CD14-positive monocyte (primary cell): ENCODE measurements around the gene AMELX. TPM values are rescaled to one million over a fixed set of nuclear protein-coding genes. Genes with fewer than 3 reads are reported as not detected.

ENCODE experiments used
- DNase-seq, 3 donors: peaks; one replicate each; pipeline ENCODE4 v3.0.0-alpha.2; 2011 to 2022
- H2AFZ ChIP-seq: 2 replicates; pipeline ENCODE4 v1.6.0; 2012; ENCODE audit warnings: mild to moderate bottlenecking, low read depth, low read length, inconsistent platforms; ENCODE audit not compliant: insufficient read depth, poor library complexity, severe bottlenecking
- H3K27ac ChIP-seq, 2 donors: 1 replicate in 1 of 2; 2 replicates in 1 of 2; pipeline ENCODE4 v1.5.1; 2012 to 2013; ENCODE audit warnings: low read length in 2 of 2, control low read depth in 1 of 2, inconsistent platforms in 1 of 2, low read depth in 1 of 2, mild to moderate bottlenecking in 1 of 2
- H3K27me3 ChIP-seq, 2 donors: one replicate each; pipeline versions ENCODE4 v1.6.0 to v1.6.1; 2011 to 2013; ENCODE audit warnings: low read length in 2 of 2; ENCODE audit not compliant: control insufficient read depth in 2 of 2, insufficient read depth in 2 of 2
- H3K36me3 ChIP-seq, 2 donors: replicated peaks in 1 of 2; 1 replicate in 1 of 2; 2 replicates in 1 of 2; pipeline versions ENCODE4 v1.5.1 to v1.6.1; 2012 to 2013; ENCODE audit warnings: low read length in 2 of 2, control low read depth in 1 of 2, inconsistent platforms in 1 of 2, mild to moderate bottlenecking in 1 of 2; ENCODE audit not compliant: insufficient read depth in 2 of 2, control insufficient read depth in 1 of 2
- H3K4me1 ChIP-seq, 2 donors: 1 replicate in 1 of 2; 2 replicates in 1 of 2; pipeline versions ENCODE4 v1.5.1 to v1.6.1; 2012 to 2013; ENCODE audit warnings: low read length in 2 of 2, control low read depth in 1 of 2, inconsistent platforms in 1 of 2, mild to moderate bottlenecking in 1 of 2, moderate library complexity in 1 of 2; ENCODE audit not compliant: insufficient read depth in 2 of 2, control insufficient read depth in 1 of 2
- H3K4me2 ChIP-seq: replicated peaks from 2 replicates; pipeline ENCODE3; 2012; ENCODE audit warnings: low read length, moderate library complexity, mild to moderate bottlenecking; ENCODE audit not compliant: poor library complexity, severe bottlenecking; ENCODE audit errors: extremely low read depth
- H3K4me3 ChIP-seq, 3 experiments: fragments of 200-600 bp in 1 of 3; sonication (generic) in 1 of 3; replicated peaks in 1 of 3; 1 replicate in 2 of 3; 2 replicates in 1 of 3; pipeline ENCODE4 v1.5.1; 2011 to 2013; ENCODE audit warnings: low read length in 3 of 3, mild to moderate bottlenecking in 3 of 3, control low read depth in 2 of 3, low read depth in 2 of 3, inconsistent platforms in 1 of 3, moderate library complexity in 1 of 3
- H3K79me2 ChIP-seq: 2 replicates; pipeline ENCODE4 v1.6.0; 2012; ENCODE audit warnings: mild to moderate bottlenecking, control low read depth, inconsistent platforms, low read length, moderate library complexity; ENCODE audit not compliant: insufficient read depth
- H3K9ac ChIP-seq: 2 replicates; pipeline ENCODE4 v1.6.0; 2017; ENCODE audit warnings: low read length, mild to moderate bottlenecking; ENCODE audit not compliant: insufficient read depth, poor library complexity, severe bottlenecking
- H3K9me3 ChIP-seq, 2 donors: replicated peaks in 1 of 2; 1 replicate in 1 of 2; 2 replicates in 1 of 2; pipeline versions ENCODE4 v1.5.1 to v1.6.1; 2012 to 2013; ENCODE audit warnings: low read length in 2 of 2, control low read depth in 1 of 2; ENCODE audit not compliant: control insufficient read depth in 1 of 2, insufficient read depth in 1 of 2
- H4K20me1 ChIP-seq: 2 replicates; pipeline ENCODE4 v1.6.0; 2012; ENCODE audit warnings: mild to moderate bottlenecking, low read length, control low read depth, moderate library complexity; ENCODE audit not compliant: insufficient read depth
- H3K27ac Mint-ChIP-seq, 7 donors: one replicate each; pipeline ENCODE4 v1.8.0; 2020; ENCODE audit warnings: mild to moderate bottlenecking in 7 of 7, mixed read lengths in 7 of 7, moderate library complexity in 6 of 7, inconsistent platforms in 2 of 7
- H3K27me3 Mint-ChIP-seq, 3 donors: one replicate each; pipeline ENCODE4 v1.8.0; 2021 to 2022; ENCODE audit warnings: low read depth in 3 of 3, mild to moderate bottlenecking in 3 of 3, mixed read lengths in 3 of 3, moderate library complexity in 3 of 3, inconsistent platforms in 1 of 3
- H3K36me3 Mint-ChIP-seq, 2 donors: one replicate each; pipeline ENCODE4 v1.8.0; 2020; ENCODE audit warnings: mixed read lengths in 2 of 2, inconsistent platforms in 1 of 2, mild to moderate bottlenecking in 1 of 2
- H3K4me1 Mint-ChIP-seq: one replicate; pipeline ENCODE4 v1.8.0; 2020; ENCODE audit warnings: mild to moderate bottlenecking, mixed read lengths
- H3K4me3 Mint-ChIP-seq, 2 donors: one replicate each; pipeline ENCODE4 v1.8.0; 2020; ENCODE audit warnings: mild to moderate bottlenecking in 2 of 2, mixed read lengths in 2 of 2, moderate library complexity in 1 of 2
- H3K9me3 Mint-ChIP-seq, 7 donors: one replicate each; pipeline ENCODE4 v1.8.0; 2020 to 2022; ENCODE audit warnings: mixed read lengths in 7 of 7, mild to moderate bottlenecking in 6 of 7, moderate library complexity in 6 of 7, inconsistent platforms in 2 of 7
- WGBS: methylation state at CpG from one replicate; pipeline ENCODE4 v1.1.5; 2013; ENCODE audit warnings: missing lambda C conversion rate; ENCODE audit not compliant: insufficient coverage; 5-methylcytosine and 5-hydroxymethylcytosine counted together
- intact Hi-C, 2 donors: fragments of 100-400 bp; cut with micrococcal nuclease; formaldehyde crosslinking; loops; one replicate each; pipeline versions ENCODE4 v1.15.0 to v1.15.1; 2023
- polyA plus RNA-seq, 3 donors: library from polyadenylated mRNA; depleted of rRNA in 1 of 3; unstranded in 2 of 3; stranded (reverse) in 1 of 3; fragments of 300-500 nt in 2 of 3; fragments of >200 nt in 1 of 3; fragmentation: Illumina TruSeq in 2 of 3; gene quantifications; 1 replicate in 2 of 3; 2 replicates in 1 of 3; pipeline ENCODE4 v1.2.3, GENCODE V29; 2012 to 2021
- TF ChIP-seq, protein P1 (sequence below): fragments of 200-600 bp; IDR thresholded peaks from one replicate; pipeline ENCODE4 v1.8.0; 2022; ENCODE audit warnings: antibody characterized with exemption, mild to moderate bottlenecking

AMELX gene
- polyA plus RNA-seq, 3 donors, result not detected

GRCh38 chrX:11319806-11320520 lies 26.8 kb downstream of the AMELX start:
- H3K9me3 ChIP-seq, result no peaks in the 10 kb centered on the region
- no peak overlapping the region for H3K9ac ChIP-seq
- TF ChIP-seq, protein P1, sequence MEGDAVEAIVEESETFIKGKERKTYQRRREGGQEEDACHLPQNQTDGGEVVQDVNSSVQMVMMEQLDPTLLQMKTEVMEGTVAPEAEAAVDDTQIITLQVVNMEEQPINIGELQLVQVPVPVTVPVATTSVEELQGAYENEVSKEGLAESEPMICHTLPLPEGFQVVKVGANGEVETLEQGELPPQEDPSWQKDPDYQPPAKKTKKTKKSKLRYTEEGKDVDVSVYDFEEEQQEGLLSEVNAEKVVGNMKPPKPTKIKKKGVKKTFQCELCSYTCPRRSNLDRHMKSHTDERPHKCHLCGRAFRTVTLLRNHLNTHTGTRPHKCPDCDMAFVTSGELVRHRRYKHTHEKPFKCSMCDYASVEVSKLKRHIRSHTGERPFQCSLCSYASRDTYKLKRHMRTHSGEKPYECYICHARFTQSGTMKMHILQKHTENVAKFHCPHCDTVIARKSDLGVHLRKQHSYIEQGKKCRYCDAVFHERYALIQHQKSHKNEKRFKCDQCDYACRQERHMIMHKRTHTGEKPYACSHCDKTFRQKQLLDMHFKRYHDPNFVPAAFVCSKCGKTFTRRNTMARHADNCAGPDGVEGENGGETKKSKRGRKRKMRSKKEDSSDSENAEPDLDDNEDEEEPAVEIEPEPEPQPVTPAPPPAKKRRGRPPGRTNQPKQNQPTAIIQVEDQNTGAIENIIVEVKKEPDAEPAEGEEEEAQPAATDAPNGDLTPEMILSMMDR, result no peak
- H4K20me1 ChIP-seq, result no peaks in the 10 kb centered on the region
- no peak overlapping the region for H3K27ac ChIP-seq
- Mint-ChIP-seq H3K4me1 (no peaks in the 10 kb centered on the region), H3K27me3 (peaks cover 0 to 3% (median 2%) of the 10 kb centered on the region in 3 donors), H3K9me3 (peaks cover 0 to 9% (median 6%) of the 10 kb centered on the region in 7 donors), H3K27ac (no peak overlapping the region), H3K4me3 (no peak overlapping the region), H3K36me3 (no peaks in the 10 kb centered on the region)
- no peak for DNase-seq
- intact Hi-C loops, result no loop called here
- H3K4me1 ChIP-seq, result no peaks in the 10 kb centered on the region
- H2AFZ ChIP-seq, result no peak overlapping the region
- H3K79me2 ChIP-seq, result no peaks in the 10 kb centered on the region
- no peaks in the 10 kb centered on the region for H3K36me3 ChIP-seq
- peaks cover 0 to 2% of the 10 kb centered on the region in 2 donors for H3K27me3 ChIP-seq
- no peak overlapping the region for H3K4me2 ChIP-seq
- WGBS, result 100% methylated on average over 1 of the region's 7 CpGs
- no peak overlapping the region for H3K4me3 ChIP-seq

- H3K27me3 Mint-ChIP-seq, result peaks cover 0 to 1% (median 0%) of the 10 kb centered on the region in 3 donors
- no CpG with 5 or more reads among the region's 2 CpGs for WGBS
- no peaks in the 10 kb centered on the region for H3K4me1 ChIP-seq
- H3K9me3 ChIP-seq, result no peaks in the 10 kb centered on the region
- no peak overlapping the region for H3K27ac Mint-ChIP-seq
- no peak for DNase-seq
- H3K27ac ChIP-seq, result no peak overlapping the region
- H3K4me1 Mint-ChIP-seq, result no peaks in the 10 kb centered on the region
- H3K36me3 Mint-ChIP-seq, result no peaks in the 10 kb centered on the region
- no peaks in the 10 kb centered on the region for H3K79me2 ChIP-seq
- no peaks in the 10 kb centered on the region for H3K36me3 ChIP-seq
- H3K9ac ChIP-seq, result no peak overlapping the region
- intact Hi-C loops, result no loop called here
- H3K9me3 Mint-ChIP-seq, result peaks cover 0 to 9% (median 6%) of the 10 kb centered on the region in 7 donors
- no peak overlapping the region for H3K4me2 ChIP-seq
- H2AFZ ChIP-seq, result no peak overlapping the region
- no peak overlapping the region for H3K4me3 ChIP-seq
- TF ChIP-seq, protein P1, result no peak
- H3K4me3 Mint-ChIP-seq, result no peak overlapping the region
- H4K20me1 ChIP-seq, result no peaks in the 10 kb centered on the region
- peaks cover 0 to 2% of the 10 kb centered on the region in 2 donors for H3K27me3 ChIP-seq
Observed at GRCh38 chrX:11321986-11322385, 28.8 kb downstream of the AMELX start.
